Left renal cortex interstitium (tissue), 4 donors: ENCODE results near the gene XPC. TPM values are rescaled to one million over a fixed set of nuclear protein-coding genes. Genes with fewer than 3 reads are reported as not detected.

ENCODE experiments used
- DNase-seq, 4 donors: peaks; one replicate each; pipeline ENCODE4 v3.0.0-alpha.2; 2013; ENCODE audit warnings: low read depth in 4 of 4, low spot score in 2 of 4, missing footprints in 1 of 4
- polyA plus RNA-seq, 4 donors: library from polyadenylated mRNA; unstranded; fragments of 120-200 nt; gene quantifications; one replicate each; pipeline ENCODE4 v1.2.1, GENCODE V29; 2013; ENCODE audit not compliant: insufficient read length in 4 of 4

The XPC gene
- polyA plus RNA-seq, 4 donors, result 42.4 to 53.5 (median 48.7) TPM

- no peak for DNase-seq
Measured at GRCh38 chr3:14137004-14137403, 41.4 kb downstream of the XPC start.

GRCh38 chr3:14135581-14135980 is 42.8 kb downstream of the XPC start:
- DNase-seq, result no peak

- DNase-seq, result no peak
Measured at GRCh38 chr3:14134291-14134690, 44.1 kb downstream of the XPC start.

GRCh38 chr3:14133876-14134275 is 44.5 kb downstream of the XPC start:
- no peak for DNase-seq

- no peak for DNase-seq
Measured at GRCh38 chr3:14133188-14133800, 45.1 kb downstream of the XPC start.

- DNase-seq, result no peak
Measured at GRCh38 chr3:14132689-14133088, 45.7 kb downstream of the XPC start.

- no peak for DNase-seq
Measured at GRCh38 chr3:14132120-14132519, 46.3 kb downstream of the XPC start.

- no peak for DNase-seq
Measured at GRCh38 chr3:14131134-14131533, 47.3 kb downstream of the XPC start.

- DNase-seq, result no peak
Measured at GRCh38 chr3:14130707-14131106, 47.7 kb downstream of the XPC start.

- no peak for DNase-seq
Measured at GRCh38 chr3:14130230-14130629, 48.2 kb downstream of the XPC start.

- DNase-seq, result no peak
Measured at GRCh38 chr3:14129296-14129695, 49.1 kb downstream of the XPC start.

GRCh38 chr3:14128724-14129123 is 49.7 kb downstream of the XPC start:
- DNase-seq, result no peak

- DNase-seq, result no peak
Measured at GRCh38 chr3:14127516-14128161, 50.8 kb downstream of the XPC start.

- DNase-seq, result no peak
Measured at GRCh38 chr3:14126887-14127505, 51.4 kb downstream of the XPC start.

GRCh38 chr3:14126017-14126886 is 52.1 kb downstream of the XPC start:
- no peak for DNase-seq

- DNase-seq, result peak in 1 of 4 donors; percentile 46
Measured at GRCh38 chr3:14125193-14126016, 53.0 kb downstream of the XPC start.

GRCh38 chr3:14124615-14125192 is 53.7 kb downstream of the XPC start, which contains the start of the genes CHCHD4 and TMEM43:
TSS of gene CHCHD4 (minus strand) at chr3:14124870. CDS start at chr3:14124676, 194 bp downstream.
TSS of gene TMEM43 (plus strand) at chr3:14125052. CDS start at chr3:14125194, 142 bp downstream.
- peak; percentile 92 to 99 (median 96) for DNase-seq

GRCh38 chr3:14124223-14124614 is 54.2 kb downstream of the XPC start:
- DNase-seq, result no peak

GRCh38 chr3:14123308-14124222 is 54.8 kb downstream of the XPC start:
- no peak for DNase-seq
